Measurements from ENCODE around the gene PPFIA4.

- TF ChIP-seq EZH2 (IDR thresholded peaks at IDR 0.05; ENCODE audit: borderline replicate concordance, low read depth, low read length, severe bottlenecking) (no peak), CTCF (IDR thresholded peaks at IDR 0.05; ENCODE audit: borderline replicate concordance, extremely low read depth, low read length, poor library complexity, severe bottlenecking) (no peak)
Observed at GRCh38 chr1:203090421-203091198, 64.3 kb downstream of the PPFIA4 start.

Data from DND-41 (cell line).